Glomerular endothelial cell (primary cell): Measurements from ENCODE around the gene KMT2E. TPM values are rescaled to one million over a fixed set of nuclear protein-coding genes. Genes with fewer than 3 reads are reported as not detected.
A peak's percentile ranks its signal among the peaks of the same experiment; 100 is the strongest.
"Not testable (repeated sequence)": the region's sequence is repeated elsewhere in the genome, so short reads cannot be mapped to it uniquely, and the experiment has no call there.

ENCODE experiments used
- DNase-seq: peaks from one replicate; pipeline ENCODE4 v3.0.0-alpha.2; 2011; ENCODE audit warnings: low read depth, low spot score; ENCODE audit errors: extremely low read depth
- total RNA-seq: library from RNA; depleted of rRNA; stranded (reverse); fragments of >200 nt; gene quantifications from 2 replicates; pipeline ENCODE4 v1.2.3, GENCODE V29; 2015

The KMT2E gene
- total RNA-seq = 36.3 and 68.5 TPM in 2 replicates

DNA sequence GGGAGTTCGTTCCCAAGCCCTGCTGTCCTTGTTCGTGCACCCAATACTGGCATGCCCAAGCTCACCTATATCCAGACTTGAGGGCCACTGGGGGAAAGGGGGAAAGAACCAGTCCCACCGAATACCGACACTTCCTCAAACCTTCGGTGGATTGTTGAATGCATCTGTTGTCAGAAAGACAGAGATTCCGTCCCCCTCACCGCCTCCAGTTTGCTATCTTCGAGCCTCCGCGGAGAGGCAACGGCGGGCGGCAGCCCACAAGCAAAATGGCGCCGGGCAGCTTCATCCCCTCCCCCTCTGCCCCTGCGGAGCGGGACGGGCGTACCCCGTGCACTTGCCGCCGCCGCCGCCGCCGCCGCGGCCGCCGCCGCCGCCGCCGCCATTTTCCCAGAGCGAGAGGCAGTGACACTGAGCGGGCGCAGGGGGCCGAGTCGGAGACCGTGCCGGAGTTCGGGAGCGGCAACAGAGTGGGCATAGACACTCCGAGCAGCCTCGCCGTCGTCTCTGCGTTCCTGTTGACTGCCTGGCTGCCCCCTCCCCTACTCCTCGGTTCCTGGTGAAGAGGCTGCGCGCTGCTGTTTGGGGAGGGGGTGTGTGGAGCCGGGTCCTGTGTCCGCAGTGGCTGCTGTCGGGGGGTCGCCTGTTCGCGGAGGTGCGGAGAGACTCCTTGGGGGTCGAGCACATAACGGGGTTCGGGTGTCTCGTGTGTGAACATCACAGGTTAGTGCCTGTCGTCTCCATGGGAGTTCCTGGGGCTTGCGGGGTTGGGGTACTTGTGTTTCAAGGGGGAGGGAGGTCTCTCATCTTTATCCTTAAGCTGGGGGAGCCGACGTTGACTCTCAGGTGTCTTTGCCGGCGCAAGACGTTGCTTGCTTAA, at the start of gene KMT2E:
KMT2E (plus strand) TSS at position 390 of the 877 bp plus-strand sequence. CDS start 26,748 bp downstream, outside the sequence.
- DNase-seq = no peak

DNA sequence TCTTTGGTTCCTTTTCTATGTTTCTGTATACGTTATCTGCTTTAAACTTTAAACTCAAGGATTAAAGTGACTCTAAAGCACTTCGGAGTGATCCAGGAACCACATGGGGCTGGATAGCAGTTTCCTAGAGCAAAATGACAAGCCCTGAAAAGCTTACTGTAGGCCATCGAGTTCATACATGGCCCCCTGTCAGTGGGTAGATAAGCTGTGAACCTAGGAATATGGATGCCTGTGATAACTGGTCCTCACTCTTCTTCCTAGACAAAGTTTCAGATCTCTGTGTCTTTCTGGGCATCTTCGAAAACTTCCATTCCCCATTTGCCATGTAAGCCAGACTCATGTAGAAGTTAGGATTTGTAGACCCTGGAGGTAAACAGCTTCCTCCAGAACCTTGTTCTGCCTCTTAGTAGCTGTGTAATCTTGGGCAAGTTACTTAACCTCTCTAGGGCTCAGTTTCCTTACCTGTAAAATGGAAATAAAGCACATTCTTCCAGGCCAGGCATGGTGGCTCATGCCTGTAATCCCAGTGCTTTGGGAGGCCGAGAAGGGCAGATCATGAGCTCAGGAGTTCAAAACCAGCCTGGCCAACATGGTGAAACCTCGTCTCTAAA, 49.3 kb upstream of the KMT2E start:
- DNase-seq = no peak

DNA sequence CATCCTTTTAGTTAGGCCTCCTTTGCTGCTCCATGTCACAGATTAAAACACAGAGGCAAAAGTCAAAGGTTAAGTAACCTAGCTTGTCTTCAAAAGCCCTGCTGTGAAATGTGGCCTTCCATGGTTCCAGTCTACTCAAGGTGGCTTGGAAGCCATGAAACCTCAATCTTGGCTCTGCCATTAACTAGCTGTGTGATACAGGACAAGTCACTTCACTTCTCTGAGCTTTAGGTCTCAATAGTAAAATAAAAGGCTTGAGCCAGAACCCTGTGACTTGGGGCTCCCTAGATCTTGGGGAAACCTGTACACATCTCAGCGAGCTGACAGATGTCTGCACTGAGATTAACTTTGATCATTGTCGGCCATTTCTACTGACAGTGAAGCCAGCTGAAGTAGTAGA, 48.0 kb upstream of the KMT2E start:
- no peak for DNase-seq

DNA sequence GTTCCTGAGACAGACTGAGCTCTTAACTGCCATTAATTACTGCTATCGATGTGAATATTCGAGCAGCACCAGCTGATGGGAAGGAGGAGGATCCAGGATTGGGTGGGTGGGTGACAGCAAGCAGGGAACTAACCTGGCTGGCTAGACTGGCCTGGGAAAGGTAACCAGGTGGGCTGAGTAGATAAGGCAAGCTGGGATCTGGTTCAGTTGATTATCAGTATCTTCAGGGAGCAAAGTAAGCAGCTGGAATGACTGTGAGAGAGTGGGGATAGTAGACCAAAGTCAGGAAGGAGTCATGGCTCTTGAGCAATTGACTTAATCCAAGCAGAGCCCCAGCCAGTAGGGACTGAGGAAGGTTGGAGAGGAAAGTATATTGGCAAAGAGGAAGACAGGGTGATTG, 46.9 kb upstream of the KMT2E start:
- no peak for DNase-seq

GRCh38 chr7:104967595-104967994, 46.4 kb upstream of the KMT2E start:
- DNase-seq = no peak

- DNase-seq = no peak
Measured at GRCh38 chr7:104968648-104969047, 45.4 kb upstream of the KMT2E start.

DNA sequence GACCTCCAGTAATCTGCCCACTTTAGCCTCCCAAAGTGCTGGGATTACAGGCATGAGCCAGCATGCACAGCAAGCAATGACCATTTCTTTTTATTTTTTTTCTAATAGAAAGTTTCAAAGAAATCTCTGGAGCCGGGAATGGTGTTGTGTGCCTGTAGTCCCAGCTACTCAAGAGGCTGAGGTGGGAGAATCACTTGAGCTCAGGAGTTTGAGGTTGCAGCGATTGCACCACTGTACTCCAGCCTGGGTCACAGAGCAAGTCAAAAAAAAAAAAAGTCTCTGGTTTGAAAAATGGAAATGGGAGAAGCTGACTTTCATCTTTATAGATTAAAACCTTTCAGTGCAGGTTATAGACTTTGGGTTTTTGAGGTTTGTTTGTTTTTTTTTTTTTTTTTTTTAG, 44.8 kb upstream of the KMT2E start:
- DNase-seq = no peak

DNA sequence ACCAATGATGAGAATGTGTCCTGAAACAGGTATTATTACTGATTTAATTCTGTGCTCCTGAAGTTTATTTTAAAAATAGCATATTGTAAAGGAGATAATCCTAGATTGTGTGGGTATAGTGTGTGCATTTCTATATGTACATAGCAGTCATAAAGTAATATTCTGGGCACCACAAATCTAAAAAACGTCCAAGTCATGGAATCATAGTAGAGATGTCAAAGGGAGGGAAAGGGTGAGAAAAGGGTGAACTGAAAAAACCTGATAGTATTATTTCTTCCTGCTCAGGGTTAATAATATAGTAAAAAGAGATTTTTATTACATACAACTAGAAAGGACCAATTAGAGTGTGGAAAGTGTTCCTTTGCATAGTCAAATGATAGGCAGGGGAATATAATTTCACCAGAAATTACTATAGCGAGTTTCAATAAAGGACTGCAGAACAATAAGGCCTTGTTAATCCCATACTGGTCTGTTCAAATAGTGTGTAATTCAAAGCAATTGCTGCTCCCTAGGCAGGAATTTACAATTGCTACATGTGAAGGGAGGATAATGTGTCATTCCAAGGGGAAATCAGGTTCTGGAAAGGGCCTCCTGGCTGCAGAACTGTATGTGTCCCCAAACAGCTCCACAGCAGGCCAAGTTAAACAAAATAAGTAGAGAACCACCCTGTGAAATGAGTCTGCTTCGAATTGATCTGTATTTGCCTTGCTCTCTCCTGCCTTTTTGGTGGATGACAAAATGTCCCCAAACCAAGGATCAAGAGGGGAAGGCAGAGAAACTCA, 42.5 kb upstream of the KMT2E start:
- DNase-seq = no peak

- no peak for DNase-seq
Measured at GRCh38 chr7:104972500-104972899, 41.5 kb upstream of the KMT2E start.

GRCh38 chr7:104973227-104973626, 40.8 kb upstream of the KMT2E start:
- no peak for DNase-seq

GRCh38 chr7:104973909-104974415, 40.0 kb upstream of the KMT2E start:
- DNase-seq = peak; percentile 75

DNA sequence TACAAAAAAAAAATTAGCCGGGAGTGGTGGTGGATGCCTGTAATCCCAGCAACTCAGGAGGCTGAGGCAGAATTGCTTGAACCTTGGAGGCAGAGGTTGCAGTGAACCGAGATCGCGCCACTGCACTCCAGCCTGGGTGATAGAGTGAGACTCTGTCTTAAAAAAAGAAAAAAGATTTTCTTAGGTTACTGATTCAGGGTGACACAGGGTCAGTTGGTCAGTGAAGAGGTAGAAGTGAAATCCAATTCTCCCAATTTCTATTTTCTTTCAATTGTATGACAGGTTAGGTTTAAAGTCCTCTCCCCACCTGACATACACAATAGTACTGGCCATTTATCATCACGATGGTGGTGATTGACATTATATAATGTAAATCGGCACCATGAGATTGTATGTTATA, 38.5 kb upstream of the KMT2E start:
- not testable (repeated sequence) for DNase-seq

GRCh38 chr7:104976966-104977636, 36.9 kb upstream of the KMT2E start:
- DNase-seq = no peak

DNA sequence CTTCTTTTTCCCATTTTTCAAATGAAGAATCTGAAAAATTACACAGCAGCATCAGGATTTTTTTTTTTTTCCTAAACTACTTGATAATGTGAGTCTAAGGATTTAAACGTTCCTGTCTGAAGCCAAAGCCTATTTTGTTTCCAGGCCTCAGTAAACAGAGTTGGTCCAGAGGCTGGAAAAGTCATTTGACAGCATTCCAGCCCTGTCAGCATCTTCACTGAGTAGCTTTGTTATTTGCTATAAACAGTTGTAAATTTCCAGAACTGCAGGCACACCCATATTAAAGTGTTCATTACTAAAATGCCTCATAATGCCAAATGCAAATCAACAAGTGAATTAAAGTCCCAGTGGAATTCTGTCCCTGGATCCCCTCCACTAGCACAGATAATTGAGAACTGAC, 35.5 kb upstream of the KMT2E start:
- no peak for DNase-seq

- no peak for DNase-seq
Measured at GRCh38 chr7:104979167-104979841, 34.7 kb upstream of the KMT2E start.

- no peak for DNase-seq
Measured at GRCh38 chr7:104980440-104980839, 33.6 kb upstream of the KMT2E start.

- DNase-seq = no peak
Measured at GRCh38 chr7:104980841-104981671, 32.9 kb upstream of the KMT2E start.

GRCh38 chr7:104981672-104982037, 32.4 kb upstream of the KMT2E start:
- no peak for DNase-seq

DNA sequence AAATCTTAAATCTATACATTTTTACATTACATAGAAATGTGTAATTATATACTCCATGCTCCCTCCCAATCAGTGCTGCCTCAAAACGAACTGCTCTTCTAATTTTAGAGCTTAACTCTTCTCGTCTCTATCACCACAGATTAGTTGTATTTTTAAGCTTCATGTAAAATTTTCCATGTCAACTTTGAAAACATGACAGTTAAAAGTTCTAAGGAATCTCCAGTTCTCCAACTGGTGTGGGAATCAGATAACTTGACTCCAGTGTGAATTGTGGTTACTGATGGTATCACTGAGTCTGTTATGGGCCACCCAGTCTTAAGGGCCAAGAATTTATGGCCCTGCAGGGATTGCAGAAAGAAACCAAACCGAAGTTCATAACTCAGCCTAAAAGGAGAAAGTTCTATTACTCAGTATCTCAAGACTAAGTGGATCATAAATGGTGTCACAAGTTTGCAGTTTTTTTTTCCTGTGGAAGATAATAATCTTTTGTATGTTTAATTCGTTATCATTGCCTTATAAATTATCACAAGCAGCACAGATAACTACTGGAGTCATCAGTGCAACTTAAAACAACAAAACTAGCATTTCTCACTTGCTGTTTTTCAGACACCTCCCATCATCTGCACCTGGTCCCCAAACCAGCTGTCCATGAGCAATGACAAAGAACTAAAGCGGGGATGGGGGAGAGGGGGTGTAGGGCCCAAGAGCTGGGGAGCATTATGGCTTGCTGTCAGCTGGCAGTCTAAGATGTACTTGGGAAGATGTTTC, 31.5 kb upstream of the KMT2E start:
- DNase-seq = no peak
